GM23248 (cell line): ENCODE data around the gene ITSN2. TPM values are rescaled to one million over a fixed set of nuclear protein-coding genes. Genes with fewer than 3 reads are reported as not detected.
"Not testable (repeated sequence)": the region's sequence is repeated elsewhere in the genome, so short reads cannot be mapped to it uniquely, and the experiment has no call there.

Experiments
- DNase-seq: peaks from one replicate; pipeline ENCODE4 v3.0.0-alpha.2; 2015
- H2AFZ ChIP-seq: fragments of 200-600 bp; sonication (generic); 2 replicates; pipeline ENCODE4 v1.6.1; 2016; ENCODE audit warnings: antibody characterized with exemption
- H3F3A ChIP-seq: fragments of 200-600 bp; sonication (generic); 2 replicates; pipeline ENCODE4 v1.6.1; 2016; ENCODE audit warnings: mild to moderate bottlenecking, antibody characterized with exemption, mixed run types; ENCODE audit not compliant: insufficient read depth
- H3K27ac ChIP-seq: fragments of 200-600 bp; sonication (generic); 2 replicates; pipeline ENCODE4 v1.5.1; 2016; ENCODE audit warnings: mild to moderate bottlenecking
- H3K27me3 ChIP-seq: fragments of 200-600 bp; sonication (generic); replicated peaks from 2 replicates; pipeline ENCODE4 v1.6.1; 2016; ENCODE audit warnings: mild to moderate bottlenecking; ENCODE audit not compliant: insufficient read depth
- H3K36me3 ChIP-seq: fragments of 200-600 bp; sonication (generic); 2 replicates; pipeline ENCODE4 v1.6.1; 2016; ENCODE audit warnings: low read depth, mild to moderate bottlenecking
- H3K4me1 ChIP-seq: fragments of 200-600 bp; sonication (generic); 2 replicates; pipeline ENCODE4 v1.6.1; 2016; ENCODE audit warnings: mild to moderate bottlenecking; ENCODE audit not compliant: insufficient read depth
- H3K4me2 ChIP-seq: fragments of 200-600 bp; sonication (generic); one replicate; pipeline ENCODE4 v1.6.1; 2016; ENCODE audit warnings: mild to moderate bottlenecking; ENCODE audit not compliant: unreplicated experiment
- H3K4me3 ChIP-seq: fragments of 200-600 bp; sonication (generic); 2 replicates; pipeline ENCODE4 v1.5.1; 2016; ENCODE audit warnings: mild to moderate bottlenecking
- H3K79me2 ChIP-seq: fragments of 200-600 bp; sonication (generic); 2 replicates; pipeline ENCODE4 v1.6.1; 2016; ENCODE audit warnings: mild to moderate bottlenecking; ENCODE audit not compliant: insufficient read depth
- H3K9ac ChIP-seq: fragments of 200-600 bp; sonication (generic); 2 replicates; pipeline ENCODE4 v1.6.1; 2016; ENCODE audit warnings: mild to moderate bottlenecking
- H3K9me2 ChIP-seq: fragments of 200-600 bp; sonication (generic); 2 replicates; pipeline ENCODE4 v1.6.1; 2016; ENCODE audit warnings: mixed run types, mild to moderate bottlenecking, moderate library complexity; ENCODE audit not compliant: insufficient read depth
- H3K9me3 ChIP-seq: fragments of 200-600 bp; sonication (generic); one replicate; pipeline ENCODE4 v1.6.1; 2017; ENCODE audit warnings: low read depth
- H4K20me1 ChIP-seq: fragments of 200-600 bp; sonication (generic); 2 replicates; pipeline ENCODE4 v1.6.0; 2016; ENCODE audit not compliant: insufficient read depth
- EZH2 ChIP-seq: fragments of 200-600 bp; sonication (generic); IDR thresholded peaks from 2 replicates; pipeline ENCODE4 v1.6.1; 2018; ENCODE audit warnings: antibody characterized with exemption, mild to moderate bottlenecking; ENCODE audit not compliant: insufficient read depth, poor library complexity, severe bottlenecking
- EZH2phosphoT487 ChIP-seq: fragments of 200-600 bp; sonication (generic); IDR thresholded peaks from 2 replicates; pipeline ENCODE4 v1.6.1; 2018; ENCODE audit warnings: antibody characterized with exemption, moderate library complexity, mild to moderate bottlenecking, low read depth; ENCODE audit not compliant: insufficient read depth
- WGBS, 2 experiments: methylation state at CpG; one replicate each; pipeline ENCODE4 v1.1.6; 2015 to 2017; ENCODE audit warnings: low lambda C conversion rate in 2 of 2, low coverage in 1 of 2; ENCODE audit errors: missing lambda C conversion rate in 2 of 2; 5-methylcytosine and 5-hydroxymethylcytosine counted together
- in situ Hi-C: fragments of 300-500 bp; cut with MboI; formaldehyde crosslinking; loops from 2 replicates; pipeline ENCODE4 v1.15.0; 2020
- polyA plus RNA-seq: library from polyadenylated mRNA; unstranded; fragments of >200 nt; fragmentation: Nextera tagmentation; extraction: Ambion mirVana; gene quantifications from 2 replicates; pipeline ENCODE4 v1.2.1, GENCODE V29; 2016
- total RNA-seq: library from RNA; depleted of rRNA; stranded (reverse); fragments of >200 nt; shearing (Covaris generic); gene quantifications from 2 replicates; pipeline ENCODE4 v1.2.3, GENCODE V29; 2014

Gene ITSN2
- total and polyA plus RNA-seq, 2 experiments from 2014 or later = 12.9 to 19.2 TPM

DNA sequence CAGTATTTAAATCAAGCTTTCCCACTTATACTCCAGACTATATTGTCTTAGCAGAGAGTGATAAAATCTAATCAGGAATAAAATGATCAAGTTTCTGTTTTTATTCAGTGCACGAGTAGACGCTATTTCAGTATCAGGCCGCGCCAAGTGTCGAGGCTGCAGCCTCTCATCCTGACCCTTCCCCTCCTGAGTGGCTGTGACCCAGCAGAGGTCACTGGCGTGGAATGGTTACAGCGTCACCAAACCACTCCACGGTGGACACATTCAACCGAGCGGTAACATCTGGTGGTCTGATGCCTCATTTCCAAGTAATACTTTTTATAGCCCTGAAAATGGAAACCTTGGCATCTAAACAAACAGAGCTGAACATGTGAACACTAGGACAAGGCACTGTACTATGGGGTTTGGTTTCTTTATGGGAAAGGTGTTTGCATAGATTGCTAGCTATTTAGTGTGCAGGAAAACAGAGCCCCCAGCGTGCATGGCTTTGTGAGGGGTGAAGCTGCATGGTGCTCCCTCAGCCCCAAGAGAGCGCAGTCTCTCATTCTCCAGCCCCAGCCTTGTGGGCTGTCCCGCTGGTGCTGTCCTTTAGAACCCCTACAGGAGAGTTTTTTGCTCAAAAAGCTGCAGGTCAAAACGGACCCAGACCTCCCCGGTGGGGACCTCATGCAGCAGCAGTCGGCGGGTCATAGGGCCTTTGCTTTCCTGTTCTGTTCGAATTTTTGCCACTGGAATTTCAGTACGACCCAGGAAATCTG is 157.1 kb downstream of the ITSN2 start:
- DNase-seq = no peak
- TF ChIP-seq EZH2 (no peak), EZH2phosphoT487 (no peak)
- Histone ChIP-seq H3K4me3 (no peak overlapping the region), H3K4me1 (no peaks in the 10 kb centered on the region), H2AFZ (no peak overlapping the region), H3K9me3 (no peaks in the 10 kb centered on the region), H3K9me2 (no peaks in the 10 kb centered on the region), H4K20me1 (no peaks in the 10 kb centered on the region), H3F3A (no peaks in the 10 kb centered on the region), H3K4me2 (no peak overlapping the region), H3K9ac (no peak overlapping the region), H3K27ac (no peak overlapping the region), H3K79me2 (no peaks in the 10 kb centered on the region), H3K27me3 (no peaks in the 10 kb centered on the region), H3K36me3 (no peaks in the 10 kb centered on the region)
- in situ Hi-C loops = no loop called here
- 88% methylated on average over 19 of the region's 19 CpGs for WGBS, 2 experiments

DNA sequence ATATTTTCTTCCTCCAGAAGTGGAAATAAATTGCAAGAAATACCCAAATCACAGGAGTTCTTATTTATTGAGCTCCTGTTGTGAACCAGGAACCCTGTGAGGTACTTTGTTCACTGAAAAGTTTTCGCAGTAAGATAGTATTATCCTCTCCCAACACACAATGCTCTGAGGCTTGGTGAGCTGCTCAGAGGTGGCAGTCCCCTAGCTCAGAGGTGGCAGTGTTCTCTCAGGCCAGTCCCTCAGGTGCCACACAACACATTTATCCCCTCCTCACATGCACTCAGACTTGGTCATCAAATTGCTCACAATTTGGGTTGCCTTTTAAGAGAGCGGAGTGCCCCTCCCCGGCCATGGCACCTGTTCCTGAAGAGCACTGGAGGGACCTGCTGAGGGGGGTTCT is 159.5 kb downstream of the ITSN2 start:
- no peaks in the 10 kb centered on the region for H3K9me3 ChIP-seq
- no peaks in the 10 kb centered on the region for H3F3A ChIP-seq
- H4K20me1 ChIP-seq = no peaks in the 10 kb centered on the region
- no peak for TF ChIP-seq EZH2
- no peak for TF ChIP-seq EZH2phosphoT487
- no peaks in the 10 kb centered on the region for H3K9me2 ChIP-seq
- H3K27me3 ChIP-seq = no peaks in the 10 kb centered on the region
- no peak overlapping the region for H3K4me2 ChIP-seq
- no peaks in the 10 kb centered on the region for H3K36me3 ChIP-seq
- no peak overlapping the region for H3K27ac ChIP-seq
- H2AFZ ChIP-seq = no peak overlapping the region
- no peaks in the 10 kb centered on the region for H3K79me2 ChIP-seq
- in situ Hi-C loops = no loop called here
- 90 to 92% methylated on average over 3 of the region's 3 CpGs for WGBS, 2 experiments
- H3K9ac ChIP-seq = no peak overlapping the region
- H3K4me1 ChIP-seq = no peaks in the 10 kb centered on the region
- no peak for DNase-seq
- no peak overlapping the region for H3K4me3 ChIP-seq

DNA sequence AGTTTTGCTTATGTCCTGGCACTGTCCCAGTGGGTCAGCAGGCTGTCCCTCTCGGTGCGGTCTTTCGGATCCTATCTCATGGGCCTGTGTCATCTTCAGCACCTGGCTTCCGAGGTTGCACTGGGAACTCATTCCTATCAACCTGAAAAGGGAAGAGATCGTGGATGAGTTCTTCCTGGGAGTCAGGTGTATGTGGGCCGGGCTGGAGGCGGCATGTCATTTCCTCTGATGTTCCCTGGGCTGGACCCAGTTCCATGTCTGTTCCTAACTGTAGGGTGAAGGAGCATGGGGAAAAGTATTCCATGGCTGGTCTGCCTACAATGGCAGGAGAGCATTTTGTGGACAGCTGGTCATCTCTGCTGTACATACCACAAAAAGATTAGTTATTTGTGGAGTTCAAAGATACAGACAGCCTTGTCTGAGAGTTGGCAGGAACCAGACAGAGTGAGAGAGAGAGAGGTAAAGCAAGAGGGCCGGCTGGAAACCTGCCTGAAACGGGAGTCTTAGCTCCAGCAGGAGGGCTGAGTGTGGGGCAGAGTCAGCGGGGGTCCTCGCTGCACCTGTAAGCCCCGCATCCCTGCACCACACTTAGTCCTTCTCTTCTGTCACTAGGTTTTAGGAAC is 160.3 kb downstream of the ITSN2 start:
- no peak overlapping the region for H3K27ac ChIP-seq
- no peak for DNase-seq
- H2AFZ ChIP-seq = no peak overlapping the region
- no peak for TF ChIP-seq EZH2
- TF ChIP-seq EZH2phosphoT487 = no peak
- H3K79me2 ChIP-seq = no peaks in the 10 kb centered on the region
- WGBS, 2 experiments = 84 to 85% methylated on average over 12 of the region's 12 CpGs
- no peaks in the 10 kb centered on the region for H3K36me3 ChIP-seq
- no peaks in the 10 kb centered on the region for H4K20me1 ChIP-seq
- H3K9me3 ChIP-seq = no peaks in the 10 kb centered on the region
- H3K4me1 ChIP-seq = no peaks in the 10 kb centered on the region
- H3K9ac ChIP-seq = no peak overlapping the region
- H3F3A ChIP-seq = no peaks in the 10 kb centered on the region
- in situ Hi-C loops = no loop called here
- H3K9me2 ChIP-seq = no peaks in the 10 kb centered on the region
- H3K27me3 ChIP-seq = no peaks in the 10 kb centered on the region
- H3K4me3 ChIP-seq = no peak overlapping the region
- no peak overlapping the region for H3K4me2 ChIP-seq

- H3K9ac ChIP-seq, H3K27me3 ChIP-seq, H3K4me2 ChIP-seq, H3K27ac ChIP-seq, H3K4me3 ChIP-seq, H3F3A ChIP-seq, H4K20me1 ChIP-seq, H2AFZ ChIP-seq, H3K9me2 ChIP-seq, H3K9me3 ChIP-seq, in situ Hi-C loops, DNase-seq, H3K4me1 ChIP-seq, H3K36me3 ChIP-seq, H3K79me2 ChIP-seq: not testable (repeated sequence)
- 53 to 57% methylated on average over 1 of the region's 1 CpG for WGBS, 2 experiments
These were observed 163.1 kb downstream of the ITSN2 start for GRCh38 chr2:24197213-24197612.
